ENCODE measurements around the gene ATP10A.

Gene ATP10A

DNA sequence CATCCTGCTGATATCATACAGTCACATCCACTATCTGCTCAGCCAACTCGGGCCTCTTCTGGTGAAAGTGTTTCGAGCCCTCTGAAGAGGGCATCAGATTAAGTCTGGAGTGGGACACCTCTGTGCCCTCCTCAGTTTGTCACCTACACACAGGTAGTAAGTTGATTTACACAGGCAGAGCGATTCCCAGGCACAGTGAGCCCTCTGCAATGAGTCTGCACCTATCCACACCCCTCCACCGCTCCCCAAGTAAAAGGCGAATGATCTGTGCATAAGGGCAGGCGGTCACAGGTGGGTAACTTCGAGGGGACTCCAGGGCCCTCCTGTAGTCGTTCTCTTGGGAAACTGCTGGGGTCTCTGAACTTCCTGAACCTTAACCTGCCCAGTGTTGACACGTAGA lies 152.0 kb downstream of the ATP10A start:
- TF ChIP-seq ZFX (IDR thresholded peaks at IDR 0.05): no peak
- TF ChIP-seq, protein P1, sequence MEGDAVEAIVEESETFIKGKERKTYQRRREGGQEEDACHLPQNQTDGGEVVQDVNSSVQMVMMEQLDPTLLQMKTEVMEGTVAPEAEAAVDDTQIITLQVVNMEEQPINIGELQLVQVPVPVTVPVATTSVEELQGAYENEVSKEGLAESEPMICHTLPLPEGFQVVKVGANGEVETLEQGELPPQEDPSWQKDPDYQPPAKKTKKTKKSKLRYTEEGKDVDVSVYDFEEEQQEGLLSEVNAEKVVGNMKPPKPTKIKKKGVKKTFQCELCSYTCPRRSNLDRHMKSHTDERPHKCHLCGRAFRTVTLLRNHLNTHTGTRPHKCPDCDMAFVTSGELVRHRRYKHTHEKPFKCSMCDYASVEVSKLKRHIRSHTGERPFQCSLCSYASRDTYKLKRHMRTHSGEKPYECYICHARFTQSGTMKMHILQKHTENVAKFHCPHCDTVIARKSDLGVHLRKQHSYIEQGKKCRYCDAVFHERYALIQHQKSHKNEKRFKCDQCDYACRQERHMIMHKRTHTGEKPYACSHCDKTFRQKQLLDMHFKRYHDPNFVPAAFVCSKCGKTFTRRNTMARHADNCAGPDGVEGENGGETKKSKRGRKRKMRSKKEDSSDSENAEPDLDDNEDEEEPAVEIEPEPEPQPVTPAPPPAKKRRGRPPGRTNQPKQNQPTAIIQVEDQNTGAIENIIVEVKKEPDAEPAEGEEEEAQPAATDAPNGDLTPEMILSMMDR (conservative IDR thresholded peaks at IDR 0.05): no peak
- H3K27ac ChIP-seq: no peak overlapping the region

- H3K27ac ChIP-seq: no peak overlapping the region
- no peak for TF ChIP-seq ZFX (IDR thresholded peaks at IDR 0.05)
- TF ChIP-seq, protein P1 (conservative IDR thresholded peaks at IDR 0.05): peak; percentile 93
Observed at GRCh38 chr15:25710184-25710583, 152.9 kb downstream of the ATP10A start.

- no peak for TF ChIP-seq ZFX (IDR thresholded peaks at IDR 0.05)
- TF ChIP-seq, protein P1 (conservative IDR thresholded peaks at IDR 0.05): no peak
- H3K27ac ChIP-seq: no peak overlapping the region
Observed at GRCh38 chr15:25709437-25710159, 153.5 kb downstream of the ATP10A start.

DNA sequence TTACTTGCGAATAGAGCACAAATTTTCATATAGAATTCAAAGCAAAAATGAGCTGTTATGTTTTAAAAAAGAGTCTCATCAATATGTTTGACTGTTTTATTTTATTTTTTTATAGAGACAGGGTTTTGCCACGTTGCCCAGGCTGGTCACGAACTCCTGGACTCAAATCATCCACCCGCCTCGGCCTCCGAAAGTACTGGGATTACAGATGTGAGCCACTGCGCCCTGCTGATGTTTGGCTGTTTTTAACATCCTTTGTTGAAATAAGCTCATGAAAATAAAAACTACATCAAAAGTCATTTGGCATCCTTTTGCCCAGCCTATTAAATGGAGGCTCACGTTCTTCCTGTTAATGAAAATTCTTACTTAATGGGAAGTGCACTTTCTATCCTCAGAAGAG lies 154.7 kb downstream of the ATP10A start:
- H3K27ac ChIP-seq: no peak overlapping the region
- TF ChIP-seq, protein P1 (conservative IDR thresholded peaks at IDR 0.05): no peak
- TF ChIP-seq ZFX (IDR thresholded peaks at IDR 0.05): no peak

- H3K27ac ChIP-seq: no peak overlapping the region
- TF ChIP-seq ZFX (IDR thresholded peaks at IDR 0.05): no peak
- TF ChIP-seq, protein P1 (conservative IDR thresholded peaks at IDR 0.05): no peak
Observed at GRCh38 chr15:25707656-25708365, 155.3 kb downstream of the ATP10A start.

DNA sequence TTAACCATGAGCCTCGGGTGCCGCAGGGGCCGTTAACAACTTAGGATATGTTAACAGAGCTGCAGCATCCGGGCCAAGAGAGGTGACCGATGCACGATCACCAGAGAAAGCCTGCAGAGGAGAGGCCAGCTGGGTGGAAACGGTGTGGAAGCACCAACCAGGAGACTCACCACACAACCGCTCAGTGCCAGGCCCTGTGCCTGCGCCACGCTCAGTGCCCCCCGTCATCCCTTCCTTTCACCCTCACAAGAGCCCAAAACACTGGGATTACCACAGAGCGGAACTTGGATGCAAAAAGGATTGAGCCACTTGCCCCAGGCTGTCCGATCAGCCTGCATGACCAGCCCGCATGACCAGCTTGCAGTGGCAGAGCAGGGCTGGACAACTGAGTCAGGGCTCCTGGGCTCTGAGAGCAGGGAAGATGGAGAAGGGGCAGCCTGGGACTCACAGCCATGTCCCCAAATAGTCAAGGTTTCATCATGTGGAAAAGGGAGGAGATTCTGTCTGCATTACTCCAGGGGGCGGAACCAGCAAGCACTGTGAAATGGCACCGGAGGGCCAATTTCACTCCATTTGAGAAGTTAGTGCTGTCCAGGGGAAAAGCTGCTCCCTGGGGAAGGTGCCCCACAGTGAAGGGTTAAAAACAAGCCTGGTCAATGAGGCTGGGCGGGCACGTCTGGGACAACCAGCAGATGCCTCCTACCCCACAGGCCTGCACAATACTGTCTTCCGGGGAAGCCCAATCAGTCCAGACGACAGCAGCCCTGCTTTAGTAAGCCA lies 156.8 kb downstream of the ATP10A start:
- H3K27ac ChIP-seq: no peak overlapping the region
- TF ChIP-seq ZFX (IDR thresholded peaks at IDR 0.05): no peak
- TF ChIP-seq, protein P1 (conservative IDR thresholded peaks at IDR 0.05): no peak
